HEK293T (cell line): ENCODE measurements around the gene CADM3.

Experiments
- BHLHE40 ChIP-seq: fragments of 450-650 bp; IDR thresholded peaks from 2 replicates; pipeline ENCODE4 v1.6.1; 2016; ENCODE audit warnings: mild to moderate bottlenecking, moderate library complexity, borderline replicate concordance
- CTBP1 ChIP-seq: fragments of 450-650 bp; IDR thresholded peaks from 2 replicates; pipeline ENCODE4 v1.6.1; 2016; ENCODE audit warnings: borderline replicate concordance
- ELF4 ChIP-seq: fragments of 450-650 bp; IDR thresholded peaks from 2 replicates; pipeline ENCODE4 v1.6.1; 2017; ENCODE audit warnings: antibody characterized with exemption
- FOXA1 ChIP-seq: fragments of 450-650 bp; IDR thresholded peaks from 2 replicates; pipeline ENCODE4 v1.6.1; 2016; ENCODE audit warnings: mild to moderate bottlenecking
- FOXK2 ChIP-seq: fragments of 450-650 bp; IDR thresholded peaks from 2 replicates; pipeline ENCODE4 v1.6.1; 2016; ENCODE audit warnings: mild to moderate bottlenecking
- FOXM1 ChIP-seq: fragments of 450-650 bp; IDR thresholded peaks from 2 replicates; pipeline ENCODE4 v1.6.1; 2017; ENCODE audit warnings: mild to moderate bottlenecking, borderline replicate concordance
- L3MBTL2 ChIP-seq: fragments of 450-650 bp; conservative IDR thresholded peaks from 2 replicates; pipeline ENCODE4 v1.6.1; 2016; ENCODE audit warnings: mild to moderate bottlenecking
- NFRKB ChIP-seq: fragments of 450-650 bp; IDR thresholded peaks from 2 replicates; pipeline ENCODE4 v1.6.1; 2016; ENCODE audit warnings: mild to moderate bottlenecking, moderate library complexity
- SP1 ChIP-seq: fragments of 450-650 bp; IDR thresholded peaks from 2 replicates; pipeline ENCODE4 v1.6.1; 2017
- ZNF384 ChIP-seq: fragments of 450-650 bp; IDR thresholded peaks from 2 replicates; pipeline ENCODE4 v1.6.1; 2016

DNA sequence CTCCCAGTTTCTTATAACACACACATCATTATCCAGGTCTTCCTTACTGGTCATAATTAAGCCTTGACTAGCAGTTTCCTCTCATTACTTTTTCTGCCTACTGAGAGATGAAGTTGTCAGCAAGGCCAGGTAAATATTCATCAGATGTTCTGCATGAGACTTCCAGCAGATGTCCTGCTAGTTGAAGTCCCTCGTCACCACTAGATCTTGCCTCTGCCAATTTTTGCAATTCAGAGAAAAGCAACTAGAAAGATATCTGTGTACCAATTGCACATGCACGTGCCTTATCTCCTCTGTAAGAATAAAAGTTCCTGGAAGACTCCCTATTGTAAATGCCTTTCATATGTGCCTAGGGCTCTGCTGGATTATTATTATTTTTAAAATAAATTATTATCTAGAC lies 51.6 kb downstream of the CADM3 start:
- TF ChIP-seq ELF4 (no peak), CTBP1 (no peak), FOXA1 (no peak), FOXK2 (no peak), ZNF384 (no peak), FOXM1 (no peak), SP1 (no peak), BHLHE40 (no peak), L3MBTL2 (no peak), NFRKB (no peak)
